ENCODE measurements around the gene EIF2B5. TPM values are rescaled to one million over a fixed set of nuclear protein-coding genes. Genes with fewer than 3 reads are reported as not detected.

The EIF2B5 gene
- total and polyA plus RNA-seq, 12 donors, result 19.1 to 56.1 (median 41.5) TPM

GRCh38 chr3:184164648-184165330, 29.6 kb downstream of the EIF2B5 start:
- Histone ChIP-seq H3K9me3 (replicated peaks in 1 of 3) (no peaks in the 10 kb centered on the region), H3K36me3 (replicated peaks in 1 of 2) (peaks cover 0 to 72% of the 10 kb centered on the region in 2 donors), H3K4me3 (no peak overlapping the region), H3K27me3 (no peaks in the 10 kb centered on the region), H3K27ac (no peak overlapping the region), H3K4me1 (replicated peaks in 1 of 2) (peaks cover 23% of the 10 kb centered on the region in 2 donors)
- WGBS, 4 donors, result 90 to 95% (median 92%) methylated on average over 14 to 16 of the region's 16 CpGs
- DNase-seq, result no peak
- intact Hi-C loops (cut with DNase I), result no loop called here
- no peak for TF ChIP-seq POLR2A (IDR thresholded peaks at IDR 0.05)
- TF ChIP-seq, protein P1, sequence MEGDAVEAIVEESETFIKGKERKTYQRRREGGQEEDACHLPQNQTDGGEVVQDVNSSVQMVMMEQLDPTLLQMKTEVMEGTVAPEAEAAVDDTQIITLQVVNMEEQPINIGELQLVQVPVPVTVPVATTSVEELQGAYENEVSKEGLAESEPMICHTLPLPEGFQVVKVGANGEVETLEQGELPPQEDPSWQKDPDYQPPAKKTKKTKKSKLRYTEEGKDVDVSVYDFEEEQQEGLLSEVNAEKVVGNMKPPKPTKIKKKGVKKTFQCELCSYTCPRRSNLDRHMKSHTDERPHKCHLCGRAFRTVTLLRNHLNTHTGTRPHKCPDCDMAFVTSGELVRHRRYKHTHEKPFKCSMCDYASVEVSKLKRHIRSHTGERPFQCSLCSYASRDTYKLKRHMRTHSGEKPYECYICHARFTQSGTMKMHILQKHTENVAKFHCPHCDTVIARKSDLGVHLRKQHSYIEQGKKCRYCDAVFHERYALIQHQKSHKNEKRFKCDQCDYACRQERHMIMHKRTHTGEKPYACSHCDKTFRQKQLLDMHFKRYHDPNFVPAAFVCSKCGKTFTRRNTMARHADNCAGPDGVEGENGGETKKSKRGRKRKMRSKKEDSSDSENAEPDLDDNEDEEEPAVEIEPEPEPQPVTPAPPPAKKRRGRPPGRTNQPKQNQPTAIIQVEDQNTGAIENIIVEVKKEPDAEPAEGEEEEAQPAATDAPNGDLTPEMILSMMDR (IDR thresholded peaks at IDR 0.05), result no peak

- H3K36me3 ChIP-seq (replicated peaks in 1 of 2), result peaks cover 0 to 79% of the 10 kb centered on the region in 2 donors
Observed at GRCh38 chr3:184165543-184165942, 30.4 kb downstream of the EIF2B5 start.

GRCh38 chr3:184166671-184167070, 31.5 kb downstream of the EIF2B5 start:
- H3K27me3 ChIP-seq, result no peaks in the 10 kb centered on the region
- DNase-seq, result no peak
- TF ChIP-seq, protein P1 (IDR thresholded peaks at IDR 0.05), result no peak
- TF ChIP-seq POLR2A (IDR thresholded peaks at IDR 0.05), result no peak
- no peaks in the 10 kb centered on the region for H3K9me3 ChIP-seq (replicated peaks in 1 of 3)
- WGBS, 4 donors, result 91 to 97% (median 93%) methylated on average over 3 to 6 of the region's 6 CpGs
- H3K36me3 ChIP-seq (replicated peaks in 1 of 2), result peaks cover 0 to 91% of the 10 kb centered on the region in 2 donors
- intact Hi-C loops (cut with DNase I), result no loop called here
- peaks cover 5 to 6% of the 10 kb centered on the region in 2 donors for H3K4me1 ChIP-seq (replicated peaks in 1 of 2)
- no peak overlapping the region for H3K27ac ChIP-seq
- H3K4me3 ChIP-seq, result no peak overlapping the region

More at GRCh38 chr3:184165543-184165942, 30.4 kb downstream of the EIF2B5 start:
- intact Hi-C loops (cut with DNase I), result no loop called here
- H3K27ac ChIP-seq, result no peak overlapping the region
- no peak for DNase-seq
- H3K4me3 ChIP-seq, result no peak overlapping the region
- 88 to 99% (median 95%) methylated on average over 3 of the region's 3 CpGs for WGBS, 4 donors
- TF ChIP-seq, protein P1 (IDR thresholded peaks at IDR 0.05), result no peak
- no peaks in the 10 kb centered on the region for H3K9me3 ChIP-seq (replicated peaks in 1 of 3)
- no peaks in the 10 kb centered on the region for H3K27me3 ChIP-seq
- peaks cover 16 to 17% of the 10 kb centered on the region in 2 donors for H3K4me1 ChIP-seq (replicated peaks in 1 of 2)

DNA sequence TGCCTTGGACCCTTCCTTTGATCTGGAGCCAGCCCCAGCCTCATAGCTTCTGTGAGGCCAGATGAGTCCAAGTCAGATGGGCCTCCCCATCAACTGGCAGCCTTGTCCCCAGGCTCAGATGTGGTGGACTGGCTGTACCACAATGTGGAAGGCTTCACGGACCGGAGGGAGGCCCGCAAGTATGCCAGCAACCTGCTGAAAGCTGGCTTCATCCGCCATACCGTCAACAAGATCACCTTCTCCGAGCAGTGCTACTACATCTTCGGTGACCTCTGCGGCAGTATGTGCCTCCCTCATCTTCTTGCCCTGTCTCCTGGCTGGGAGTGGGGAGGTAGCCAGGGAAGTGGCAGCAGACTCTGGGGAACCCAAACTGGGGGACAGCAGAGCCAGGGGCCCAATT, 32.6 kb downstream of the EIF2B5 start:
- WGBS, 4 donors, result 86 to 95% (median 91%) methylated on average over 6 to 8 of the region's 8 CpGs; no CpG with 5 or more reads in 1 of the 4 donors
- TF ChIP-seq, protein P1 (IDR thresholded peaks at IDR 0.05), result no peak
- no peak for TF ChIP-seq POLR2A (IDR thresholded peaks at IDR 0.05)
- Histone ChIP-seq H3K4me1 (replicated peaks in 1 of 2) (no peaks in the 10 kb centered on the region), H3K4me3 (no peak overlapping the region), H3K9me3 (replicated peaks in 1 of 3) (no peaks in the 10 kb centered on the region), H3K27ac (no peak overlapping the region), H3K36me3 (replicated peaks in 1 of 2) (peaks cover 0 to 92% of the 10 kb centered on the region in 2 donors), H3K27me3 (no peaks in the 10 kb centered on the region)
- DNase-seq, result no peak
- intact Hi-C loops (cut with DNase I), result no loop called here

All from adrenal gland (tissue), 12 donors.